Mesendoderm (in vitro differentiated cells): ENCODE data around the gene ZNF521.

Experiments used
- DNase-seq: peaks from one replicate; pipeline ENCODE4 v3.0.0; 2013
- H2AK5ac ChIP-seq: 2 replicates; pipeline ENCODE4 v1.6.1; 2013; ENCODE audit warnings: low read length, inconsistent platforms
- H2BK120ac ChIP-seq: 2 replicates; pipeline ENCODE4 v1.6.1; 2013; ENCODE audit warnings: low read depth, mild to moderate bottlenecking, low read length, moderate library complexity, mixed read lengths
- H2BK15ac ChIP-seq: replicated peaks from 2 replicates; pipeline ENCODE4 v1.6.1; 2013; ENCODE audit warnings: low read depth, mild to moderate bottlenecking, moderate library complexity
- H2BK5ac ChIP-seq: 2 replicates; pipeline ENCODE4 v1.6.1; 2013; ENCODE audit warnings: low read length, inconsistent platforms
- H3K18ac ChIP-seq: 2 replicates; pipeline ENCODE4 v1.6.1; 2013; ENCODE audit warnings: mild to moderate bottlenecking, low read length, mixed read lengths
- H3K23ac ChIP-seq: one replicate; pipeline ENCODE4 v1.6.1; 2013; ENCODE audit warnings: low read length
- H3K27ac ChIP-seq: 2 replicates; pipeline ENCODE4 v1.5.1; 2013; ENCODE audit warnings: low read depth, mild to moderate bottlenecking, inconsistent platforms, low read length, moderate library complexity
- H3K27me3 ChIP-seq: 2 replicates; pipeline ENCODE4 v1.6.1; 2013; ENCODE audit warnings: low read length, control low read depth, mild to moderate bottlenecking, inconsistent platforms; ENCODE audit not compliant: insufficient read depth, poor library complexity
- H3K36me3 ChIP-seq: 2 replicates; pipeline ENCODE4 v1.6.1; 2013; ENCODE audit warnings: low read length, inconsistent platforms; ENCODE audit not compliant: control insufficient read depth, insufficient read depth
- H3K4ac ChIP-seq: one replicate; pipeline ENCODE4 v1.6.1; 2013; ENCODE audit warnings: low read depth, mild to moderate bottlenecking, low read length, moderate library complexity
- H3K4me1 ChIP-seq: 2 replicates; pipeline ENCODE4 v1.6.1; 2013; ENCODE audit warnings: low read depth, low read length, inconsistent platforms; ENCODE audit not compliant: control insufficient read depth
- H3K4me2 ChIP-seq: 2 replicates; pipeline ENCODE4 v1.6.1; 2013; ENCODE audit warnings: low read length
- H3K4me3 ChIP-seq: 2 replicates; pipeline ENCODE4 v1.5.1; 2013; ENCODE audit warnings: mild to moderate bottlenecking, low read length
- H3K56ac ChIP-seq: one replicate; pipeline ENCODE4 v1.6.1; 2013; ENCODE audit warnings: low read length
- H3K79me1 ChIP-seq: 2 replicates; pipeline ENCODE4 v1.6.1; 2013; ENCODE audit warnings: low read length, inconsistent platforms
- H3K79me2 ChIP-seq: 2 replicates; pipeline ENCODE4 v1.6.1; 2013; ENCODE audit warnings: mild to moderate bottlenecking, low read length; ENCODE audit not compliant: control insufficient read depth, insufficient read depth
- H3K9ac ChIP-seq: 2 replicates; pipeline ENCODE4 v1.6.1; 2013; ENCODE audit warnings: low read length, inconsistent platforms
- H4K5ac ChIP-seq: one replicate; pipeline ENCODE4 v1.6.1; 2013; ENCODE audit warnings: low read length
- H4K8ac ChIP-seq: one replicate; pipeline ENCODE4 v1.6.1; 2013; ENCODE audit warnings: low read depth, mild to moderate bottlenecking, control low read depth, low read length, moderate library complexity
- WGBS: extraction: QIAGEN DNeasy Blood & Tissue Kit; methylation state at CpG from one replicate; pipeline ENCODE4 v1.1.7; 2013; ENCODE audit warnings: low lambda C conversion rate, missing lambda C conversion rate; ENCODE audit not compliant: insufficient coverage; ENCODE audit errors: extremely low coverage; 5-methylcytosine and 5-hydroxymethylcytosine counted together

ZNF521 gene

GRCh38 chr18:25174324-25174723, 177.6 kb downstream of the ZNF521 start:
- Histone ChIP-seq H3K23ac (no peak overlapping the region), H3K79me1 (no peaks in the 10 kb centered on the region), H3K4me3 (no peak overlapping the region), H3K18ac (no peak overlapping the region), H3K4me2 (no peak overlapping the region), H3K79me2 (no peaks in the 10 kb centered on the region), H2AK5ac (no peak overlapping the region), H4K8ac (no peak overlapping the region), H3K56ac (no peak overlapping the region), H4K5ac (no peak overlapping the region), H2BK120ac (no peak overlapping the region), H2BK5ac (no peak overlapping the region), H3K27ac (no peak overlapping the region), H3K27me3 (no peaks in the 10 kb centered on the region), H2BK15ac (no peak overlapping the region), H3K9ac (no peak overlapping the region), H3K36me3 (no peaks in the 10 kb centered on the region), H3K4ac (no peak overlapping the region), H3K4me1 (peaks cover 1% of the 10 kb centered on the region)
- DNase-seq: no peak
- WGBS: no CpG with 5 or more reads among the region's 7 CpGs

GRCh38 chr18:25171334-25171733, 180.6 kb downstream of the ZNF521 start:
- Histone ChIP-seq H2BK5ac (no peak overlapping the region), H3K56ac (no peak overlapping the region), H3K4me3 (no peak overlapping the region), H3K9ac (no peak overlapping the region), H3K4me1 (peaks cover 1% of the 10 kb centered on the region), H2BK15ac (no peak overlapping the region), H3K4ac (no peak overlapping the region), H3K23ac (no peak overlapping the region), H3K27me3 (no peaks in the 10 kb centered on the region), H3K4me2 (no peak overlapping the region), H2BK120ac (no peak overlapping the region), H3K27ac (no peak overlapping the region), H3K36me3 (no peaks in the 10 kb centered on the region), H4K8ac (no peak overlapping the region), H3K79me1 (no peaks in the 10 kb centered on the region), H3K18ac (no peak overlapping the region), H3K79me2 (no peaks in the 10 kb centered on the region), H2AK5ac (no peak overlapping the region), H4K5ac (no peak overlapping the region)
- no peak for DNase-seq
- WGBS: no CpG with 5 or more reads among the region's 3 CpGs

GRCh38 chr18:25170402-25170801, 181.6 kb downstream of the ZNF521 start:
- Histone ChIP-seq H3K9ac (no peak overlapping the region), H4K5ac (no peak overlapping the region), H2BK15ac (no peak overlapping the region), H3K27ac (no peak overlapping the region), H3K27me3 (no peaks in the 10 kb centered on the region), H3K4me1 (peaks cover 1% of the 10 kb centered on the region), H2AK5ac (no peak overlapping the region), H3K79me2 (no peaks in the 10 kb centered on the region), H3K56ac (no peak overlapping the region), H3K4me2 (no peak overlapping the region), H3K36me3 (no peaks in the 10 kb centered on the region), H3K4ac (no peak overlapping the region), H3K18ac (no peak overlapping the region), H3K79me1 (no peaks in the 10 kb centered on the region), H2BK5ac (no peak overlapping the region), H2BK120ac (no peak overlapping the region), H4K8ac (no peak overlapping the region), H3K4me3 (no peak overlapping the region), H3K23ac (no peak overlapping the region)
- no peak for DNase-seq
- WGBS: no CpG with 5 or more reads among the region's 4 CpGs

GRCh38 chr18:25169701-25170100, 182.3 kb downstream of the ZNF521 start:
- no peak overlapping the region for H2AK5ac ChIP-seq
- H3K4ac ChIP-seq: no peak overlapping the region
- H3K9ac ChIP-seq: no peak overlapping the region
- H3K4me2 ChIP-seq: no peak overlapping the region
- no peak overlapping the region for H3K18ac ChIP-seq
- no peaks in the 10 kb centered on the region for H3K79me1 ChIP-seq
- H3K27ac ChIP-seq: no peak overlapping the region
- H2BK120ac ChIP-seq: no peak overlapping the region
- H3K79me2 ChIP-seq: no peaks in the 10 kb centered on the region
- H2BK5ac ChIP-seq: no peak overlapping the region
- H3K56ac ChIP-seq: no peak overlapping the region
- no peak overlapping the region for H3K23ac ChIP-seq
- no peak overlapping the region for H4K8ac ChIP-seq
- H3K36me3 ChIP-seq: no peaks in the 10 kb centered on the region
- H4K5ac ChIP-seq: no peak overlapping the region
- peaks cover 1% of the 10 kb centered on the region for H3K4me1 ChIP-seq
- WGBS: no CpG with 5 or more reads among the region's 1 CpG
- H3K4me3 ChIP-seq: no peak overlapping the region
- no peak overlapping the region for H2BK15ac ChIP-seq
- DNase-seq: no peak
- no peaks in the 10 kb centered on the region for H3K27me3 ChIP-seq

GRCh38 chr18:25167612-25168410, 184.2 kb downstream of the ZNF521 start:
- H4K5ac ChIP-seq: no peak overlapping the region
- no peak overlapping the region for H3K56ac ChIP-seq
- H3K4me3 ChIP-seq: no peak overlapping the region
- no peak overlapping the region for H4K8ac ChIP-seq
- no peak overlapping the region for H2AK5ac ChIP-seq
- no peak overlapping the region for H3K9ac ChIP-seq
- no peaks in the 10 kb centered on the region for H3K27me3 ChIP-seq
- H3K23ac ChIP-seq: no peak overlapping the region
- no peak overlapping the region for H2BK5ac ChIP-seq
- no peaks in the 10 kb centered on the region for H3K36me3 ChIP-seq
- no peaks in the 10 kb centered on the region for H3K79me1 ChIP-seq
- WGBS: no CpG with 5 or more reads among the region's 11 CpGs
- H2BK15ac ChIP-seq: no peak overlapping the region
- H3K18ac ChIP-seq: no peak overlapping the region
- no peaks in the 10 kb centered on the region for H3K79me2 ChIP-seq
- no peaks in the 10 kb centered on the region for H3K4me1 ChIP-seq
- no peak overlapping the region for H2BK120ac ChIP-seq
- no peak for DNase-seq
- no peak overlapping the region for H3K27ac ChIP-seq
- H3K4ac ChIP-seq: peak overlapping the region; percentile 68
- H3K4me2 ChIP-seq: no peak overlapping the region

GRCh38 chr18:25166113-25166512, 185.9 kb downstream of the ZNF521 start:
- H3K23ac ChIP-seq: no peak overlapping the region
- no peak overlapping the region for H3K18ac ChIP-seq
- H2AK5ac ChIP-seq: no peak overlapping the region
- H4K5ac ChIP-seq: no peak overlapping the region
- H3K36me3 ChIP-seq: no peaks in the 10 kb centered on the region
- no peaks in the 10 kb centered on the region for H3K27me3 ChIP-seq
- no peak overlapping the region for H4K8ac ChIP-seq
- H3K27ac ChIP-seq: no peak overlapping the region
- H3K56ac ChIP-seq: no peak overlapping the region
- H2BK15ac ChIP-seq: no peak overlapping the region
- H3K4me1 ChIP-seq: no peaks in the 10 kb centered on the region
- no peak overlapping the region for H3K4me3 ChIP-seq
- H3K4ac ChIP-seq: no peak overlapping the region
- H3K9ac ChIP-seq: no peak overlapping the region
- no peak overlapping the region for H3K4me2 ChIP-seq
- no peaks in the 10 kb centered on the region for H3K79me2 ChIP-seq
- DNase-seq: no peak
- no peak overlapping the region for H2BK5ac ChIP-seq
- no peak overlapping the region for H2BK120ac ChIP-seq
- whole genome bisulfite sequencing: no CpG with 5 or more reads among the region's 1 CpG
- no peaks in the 10 kb centered on the region for H3K79me1 ChIP-seq
